Liver (tissue), 9 donors: ENCODE measurements around the gene SLC25A48. TPM values are rescaled to one million over a fixed set of nuclear protein-coding genes. Genes with fewer than 3 reads are reported as not detected.

Source experiments
- DNase-seq: peaks from one replicate; pipeline ENCODE4 v3.0.0-alpha.2; 2017; ENCODE audit warnings: low spot score
- H3K27ac ChIP-seq, 2 donors: one replicate each; pipeline ENCODE4 v1.7.0; 2013; ENCODE audit warnings: inconsistent platforms in 2 of 2, low read length in 2 of 2, control low read depth in 1 of 2, low read depth in 1 of 2, mild to moderate bottlenecking in 1 of 2
- H3K27me3 ChIP-seq, 4 donors: one replicate each; pipeline versions ENCODE4 v1.6.1 to v1.7.0; 2013; ENCODE audit warnings: low read length in 3 of 4, inconsistent platforms in 1 of 4, mild to moderate bottlenecking in 1 of 4, moderate library complexity in 1 of 4; ENCODE audit not compliant: control insufficient read depth in 4 of 4, insufficient read depth in 4 of 4
- H3K36me3 ChIP-seq, 4 donors: one replicate each; pipeline versions ENCODE4 v1.6.1 to v1.7.0; 2013; ENCODE audit warnings: low read length in 3 of 4, mild to moderate bottlenecking in 3 of 4, low read depth in 1 of 4, moderate library complexity in 1 of 4; ENCODE audit not compliant: control insufficient read depth in 4 of 4, insufficient read depth in 3 of 4
- H3K4me1 ChIP-seq, 4 donors: one replicate each; pipeline versions ENCODE4 v1.6.1 to v1.7.0; 2013; ENCODE audit warnings: low read length in 3 of 4, mild to moderate bottlenecking in 3 of 4, moderate library complexity in 1 of 4; ENCODE audit not compliant: control insufficient read depth in 4 of 4, insufficient read depth in 4 of 4
- H3K4me3 ChIP-seq, 3 donors: one replicate each; pipeline versions ENCODE4 v1.6.1 to v1.7.0; 2013; ENCODE audit warnings: low read length in 3 of 3, control low read depth in 1 of 3, low read depth in 1 of 3, mild to moderate bottlenecking in 1 of 3
- H3K9ac ChIP-seq, 2 donors: one replicate each; pipeline ENCODE4 v1.7.0; 2013; ENCODE audit warnings: low read length in 2 of 2, mild to moderate bottlenecking in 2 of 2, moderate library complexity in 2 of 2, control low read depth in 1 of 2, low read depth in 1 of 2
- H3K9me3 ChIP-seq, 4 donors: one replicate each; pipeline versions ENCODE4 v1.6.1 to v1.7.0; 2013; ENCODE audit warnings: low read length in 3 of 4; ENCODE audit not compliant: control insufficient read depth in 4 of 4
- ATF3 ChIP-seq: IDR thresholded peaks from 2 replicates; pipeline ENCODE4 v1.6.1; 2016; ENCODE audit warnings: antibody characterized with exemption
- FOXA2 ChIP-seq: IDR thresholded peaks from 2 replicates; pipeline ENCODE4 v1.6.1; 2016; ENCODE audit warnings: antibody characterized with exemption
- GABPA ChIP-seq, 2 donors: IDR thresholded peaks in 1 of 2; conservative IDR thresholded peaks in 1 of 2; 2 replicates each; pipeline ENCODE4 v1.6.1; 2016; ENCODE audit warnings: antibody characterized with exemption in 2 of 2, mild to moderate bottlenecking in 1 of 2, moderate library complexity in 1 of 2
- HNF4A ChIP-seq, 2 donors: conservative IDR thresholded peaks; 2 replicates each; pipeline ENCODE4 v1.6.1; 2016; ENCODE audit warnings: antibody characterized with exemption in 2 of 2, mild to moderate bottlenecking in 2 of 2
- HNF4G ChIP-seq: IDR thresholded peaks from 2 replicates; pipeline ENCODE4 v1.6.1; 2016; ENCODE audit warnings: antibody characterized with exemption
- JUND ChIP-seq, 2 donors: IDR thresholded peaks; 2 replicates each; pipeline ENCODE4 v1.6.1; 2016; ENCODE audit warnings: antibody characterized with exemption in 2 of 2
- NR2F2 ChIP-seq: IDR thresholded peaks from 2 replicates; pipeline ENCODE4 v1.6.1; 2016; ENCODE audit warnings: antibody characterized with exemption
- RAD21 ChIP-seq, 2 donors: IDR thresholded peaks; 2 replicates each; pipeline ENCODE4 v1.6.1; 2016; ENCODE audit warnings: antibody characterized with exemption in 2 of 2, mild to moderate bottlenecking in 2 of 2
- RXRA ChIP-seq, 2 donors: IDR thresholded peaks; 2 replicates each; pipeline ENCODE4 v1.6.1; 2017 to 2018; ENCODE audit warnings: antibody characterized with exemption in 2 of 2, mild to moderate bottlenecking in 1 of 2
- TAF1 ChIP-seq: conservative IDR thresholded peaks from 2 replicates; pipeline ENCODE4 v1.6.1; 2016; ENCODE audit warnings: antibody characterized with exemption, mild to moderate bottlenecking
- YY1 ChIP-seq: IDR thresholded peaks from 2 replicates; pipeline ENCODE4 v1.6.1; 2016; ENCODE audit warnings: antibody characterized with exemption, mild to moderate bottlenecking
- ZBTB33 ChIP-seq: IDR thresholded peaks from 2 replicates; pipeline ENCODE4 v1.6.1; 2016; ENCODE audit warnings: antibody characterized with exemption
- WGBS: extraction: QIAGEN DNeasy Blood & Tissue Kit; methylation state at CpG from one replicate; pipeline ENCODE4 v1.1.7; 2013; 5-methylcytosine and 5-hydroxymethylcytosine counted together
- polyA plus RNA-seq, 2 donors: library from polyadenylated mRNA; stranded (reverse) in 1 of 2; unstranded in 1 of 2; fragments of 200-250 nt in 1 of 2; fragments of >200 nt in 1 of 2; fragmentation: Nextera tagmentation in 1 of 2; extraction: Ambion mirVana in 1 of 2; gene quantifications; one replicate each; pipeline versions ENCODE4 v1.2.1 to v1.2.3, GENCODE V29; 2013 to 2015
- total RNA-seq, 2 donors: library from RNA; depleted of rRNA; stranded (reverse); fragments of >200 nt; gene quantifications; one replicate each; pipeline ENCODE4 v1.2.3, GENCODE V29; 2014
- TF ChIP-seq, protein P1 (sequence below): IDR thresholded peaks from 2 replicates; pipeline ENCODE4 v1.6.1; 2016; ENCODE audit warnings: antibody characterized with exemption
- TF ChIP-seq, protein P2 (sequence below): fragments of 150-350 bp; IDR thresholded peaks from 2 replicates; pipeline ENCODE4 v1.5.1; 2017; ENCODE audit warnings: improper control_type of control experiment, low read depth, low read length; ENCODE audit not compliant: missing input control
- donor health status: healthy.
- donor health status: healthy.
- donor health status: healthy.
- donor health status: healthy.
- donor health status: healthy.

The SLC25A48 gene
- total and polyA plus RNA-seq, 4 donors, result 0.24 to 1.1 (median 0.72) TPM

- no peak for DNase-seq
- whole genome bisulfite sequencing, result 93% methylated on average over 1 of the region's 1 CpG
- H3K9ac ChIP-seq, result no peak overlapping the region
- no peaks in the 10 kb centered on the region for H3K4me1 ChIP-seq
- no peak overlapping the region for H3K27ac ChIP-seq
- peaks cover 0 to 1% (median 0%) of the 10 kb centered on the region in 4 donors for H3K9me3 ChIP-seq
- H3K4me3 ChIP-seq, result no peak overlapping the region
- no peaks in the 10 kb centered on the region for H3K36me3 ChIP-seq
- no peak for TF ChIP-seq HNF4A (conservative IDR thresholded peaks at IDR 0.05)
- no peak for TF ChIP-seq ZBTB33
- TF ChIP-seq, protein P1, sequence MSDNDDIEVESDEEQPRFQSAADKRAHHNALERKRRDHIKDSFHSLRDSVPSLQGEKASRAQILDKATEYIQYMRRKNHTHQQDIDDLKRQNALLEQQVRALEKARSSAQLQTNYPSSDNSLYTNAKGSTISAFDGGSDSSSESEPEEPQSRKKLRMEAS, result no peak
- TF ChIP-seq JUND (IDR thresholded peaks at IDR 0.05), result no peak
- TF ChIP-seq FOXA2, result no peak
- TF ChIP-seq NR2F2, result no peak
- no peak for TF ChIP-seq GABPA (IDR thresholded peaks at IDR 0.05 in 1 of 2, conservative IDR thresholded peaks at IDR 0.05 in 1 of 2)
- no peak for TF ChIP-seq HNF4G
- no peak for TF ChIP-seq TAF1
- H3K27me3 ChIP-seq, result no peaks in the 10 kb centered on the region
These were observed 27.2 kb downstream of the SLC25A48 start for GRCh38 chr5:135861641-135862040.

DNA sequence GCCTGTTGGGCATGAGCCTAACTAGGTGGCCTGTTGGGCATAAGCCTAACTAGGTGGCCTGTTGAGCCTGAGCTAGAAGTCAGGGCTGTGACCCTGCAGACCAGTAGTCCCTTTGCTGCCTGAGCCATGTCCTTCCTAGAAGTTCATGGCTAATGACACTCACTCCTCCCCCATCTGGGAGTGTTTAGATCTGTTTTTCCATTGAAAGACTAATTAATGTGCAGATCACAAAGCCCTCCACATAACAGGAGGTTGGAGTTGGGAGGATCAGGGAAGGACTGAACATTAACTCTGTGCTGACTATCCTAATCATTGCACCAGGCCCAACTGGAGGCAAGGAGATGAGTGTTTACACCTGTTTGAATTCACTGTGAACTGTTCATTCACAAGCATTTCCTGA is 27.6 kb downstream of the SLC25A48 start:
- H3K27me3 ChIP-seq, result no peaks in the 10 kb centered on the region
- no peaks in the 10 kb centered on the region for H3K36me3 ChIP-seq
- TF ChIP-seq HNF4G (no peak), ATF3 (no peak), TAF1 (no peak)
- H3K4me1 ChIP-seq, result no peaks in the 10 kb centered on the region
- no peak overlapping the region for H3K4me3 ChIP-seq
- no peak overlapping the region for H3K27ac ChIP-seq
- DNase-seq, result no peak
- no peak overlapping the region for H3K9ac ChIP-seq
- peaks cover 0 to 1% (median 0%) of the 10 kb centered on the region in 4 donors for H3K9me3 ChIP-seq

- Histone ChIP-seq H3K27ac (no peak overlapping the region), H3K27me3 (no peaks in the 10 kb centered on the region), H3K9ac (no peak overlapping the region), H3K36me3 (no peaks in the 10 kb centered on the region), H3K9me3 (peaks cover 0 to 1% (median 0%) of the 10 kb centered on the region in 4 donors), H3K4me1 (no peaks in the 10 kb centered on the region), H3K4me3 (no peak overlapping the region)
- DNase-seq, result no peak
- TF ChIP-seq TAF1 (no peak), ZBTB33 (no peak), HNF4A (conservative IDR thresholded peaks at IDR 0.05) (no peak), RXRA (IDR thresholded peaks at IDR 0.05) (no peak), RAD21 (IDR thresholded peaks at IDR 0.05) (no peak), FOXA2 (no peak), YY1 (no peak)
- TF ChIP-seq, protein P2, sequence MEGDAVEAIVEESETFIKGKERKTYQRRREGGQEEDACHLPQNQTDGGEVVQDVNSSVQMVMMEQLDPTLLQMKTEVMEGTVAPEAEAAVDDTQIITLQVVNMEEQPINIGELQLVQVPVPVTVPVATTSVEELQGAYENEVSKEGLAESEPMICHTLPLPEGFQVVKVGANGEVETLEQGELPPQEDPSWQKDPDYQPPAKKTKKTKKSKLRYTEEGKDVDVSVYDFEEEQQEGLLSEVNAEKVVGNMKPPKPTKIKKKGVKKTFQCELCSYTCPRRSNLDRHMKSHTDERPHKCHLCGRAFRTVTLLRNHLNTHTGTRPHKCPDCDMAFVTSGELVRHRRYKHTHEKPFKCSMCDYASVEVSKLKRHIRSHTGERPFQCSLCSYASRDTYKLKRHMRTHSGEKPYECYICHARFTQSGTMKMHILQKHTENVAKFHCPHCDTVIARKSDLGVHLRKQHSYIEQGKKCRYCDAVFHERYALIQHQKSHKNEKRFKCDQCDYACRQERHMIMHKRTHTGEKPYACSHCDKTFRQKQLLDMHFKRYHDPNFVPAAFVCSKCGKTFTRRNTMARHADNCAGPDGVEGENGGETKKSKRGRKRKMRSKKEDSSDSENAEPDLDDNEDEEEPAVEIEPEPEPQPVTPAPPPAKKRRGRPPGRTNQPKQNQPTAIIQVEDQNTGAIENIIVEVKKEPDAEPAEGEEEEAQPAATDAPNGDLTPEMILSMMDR, result no peak
- 98% methylated on average over 2 of the region's 2 CpGs for WGBS
These were observed 28.3 kb downstream of the SLC25A48 start for GRCh38 chr5:135862744-135863143.
